HG02623 (cell line): ENCODE data around the gene PANX2.
"Not testable (repeated sequence)": the region's sequence is repeated elsewhere in the genome, so short reads cannot be mapped to it uniquely, and the experiment has no call there.

Experiments
- ATAC-seq: cut with Tn5 transposase; IDR thresholded peaks from one replicate; pipeline ENCODE4 v1.9.1; 2021; ENCODE audit warnings: moderate library complexity; ENCODE audit not compliant: unreplicated experiment

The PANX2 gene

GRCh38 chr22:50170453-50171318 is at the start of gene PANX2:
Gene PANX2, plus strand, starts transcription at chr22:50170731. Its CDS starts 0 bp downstream, at chr22:50170731.
- no peak for ATAC-seq

GRCh38 chr22:50121202-50121740 is 49.3 kb upstream of the PANX2 start:
- ATAC-seq: no peak

- no peak for ATAC-seq
Observed at GRCh38 chr22:50123119-50123518, 47.4 kb upstream of the PANX2 start.

GRCh38 chr22:50125029-50125428 is 45.5 kb upstream of the PANX2 start:
- ATAC-seq: no peak

GRCh38 chr22:50129121-50129736 is 41.3 kb upstream of the PANX2 start:
- no peak for ATAC-seq

GRCh38 chr22:50131894-50132293 is 38.6 kb upstream of the PANX2 start:
- no peak for ATAC-seq

- ATAC-seq: no peak
Observed at GRCh38 chr22:50134481-50134880, 36.0 kb upstream of the PANX2 start.

- ATAC-seq: no peak
Observed at GRCh38 chr22:50136581-50137015, 33.9 kb upstream of the PANX2 start.

GRCh38 chr22:50137277-50137676 is 33.3 kb upstream of the PANX2 start:
- not testable (repeated sequence) for ATAC-seq

- ATAC-seq: no peak
Observed at GRCh38 chr22:50138041-50138440, 32.5 kb upstream of the PANX2 start.

GRCh38 chr22:50138988-50139387 is 31.5 kb upstream of the PANX2 start:
- ATAC-seq: no peak

- ATAC-seq: no peak
Observed at GRCh38 chr22:50139843-50140415, 30.6 kb upstream of the PANX2 start.

GRCh38 chr22:50140615-50141014 is 29.9 kb upstream of the PANX2 start:
- ATAC-seq: no peak

GRCh38 chr22:50141462-50141861 is 29.1 kb upstream of the PANX2 start:
- no peak for ATAC-seq

- ATAC-seq: no peak
Observed at GRCh38 chr22:50141891-50142363, 28.6 kb upstream of the PANX2 start.

GRCh38 chr22:50143096-50143495 is 27.4 kb upstream of the PANX2 start:
- ATAC-seq: no peak

- no peak for ATAC-seq
Observed at GRCh38 chr22:50144005-50144614, 26.4 kb upstream of the PANX2 start.

GRCh38 chr22:50145721-50146438 is 24.7 kb upstream of the PANX2 start:
- no peak for ATAC-seq

- ATAC-seq: no peak
Observed at GRCh38 chr22:50146439-50147238, 23.9 kb upstream of the PANX2 start.
